DND-41 (cell line): Measurements from ENCODE around the gene CENPC.

ENCODE experiments used
- ATAC-seq: fragments of 200-7000 bp; cut with Tn5 transposase; 3 replicates; pipeline ENCODE4 v1.9.1; 2021; ENCODE audit warnings: low read depth; ENCODE audit not compliant: insufficient read depth
- DNase-seq: peaks from one replicate; pipeline ENCODE4 v3.0.0-alpha.2; 2020
- H2AFZ ChIP-seq: 2 replicates; pipeline ENCODE4 v1.6.0; 2012; ENCODE audit warnings: low read depth, low read length
- H3K27ac ChIP-seq: 2 replicates; pipeline ENCODE4 v1.5.1; 2012; ENCODE audit warnings: low read length, inconsistent platforms
- H3K27me3 ChIP-seq: fragments of 200-600 bp; sonication (generic); 2 replicates; pipeline ENCODE4 v1.6.0; 2012; ENCODE audit warnings: low read length, mild to moderate bottlenecking, inconsistent platforms; ENCODE audit not compliant: insufficient read depth, poor library complexity
- H3K36me3 ChIP-seq: 2 replicates; pipeline ENCODE4 v1.5.1; 2012; ENCODE audit warnings: low read length, inconsistent platforms; ENCODE audit not compliant: insufficient read depth
- H3K4me1 ChIP-seq: 2 replicates; pipeline ENCODE4 v1.5.1; 2012; ENCODE audit warnings: mild to moderate bottlenecking, low read length; ENCODE audit not compliant: insufficient read depth
- H3K4me2 ChIP-seq: 2 replicates; pipeline ENCODE4 v1.6.0; 2012; ENCODE audit warnings: mild to moderate bottlenecking, moderate library complexity, low read length, inconsistent platforms; ENCODE audit not compliant: insufficient read depth
- H3K4me3 ChIP-seq, 2 experiments: fragments of 200-600 bp in 1 of 2; shearing (Covaris generic) in 1 of 2; 2 replicates each; pipeline ENCODE4 v1.5.1; 2012 to 2016; ENCODE audit warnings: inconsistent platforms in 2 of 2, low read length in 2 of 2, mild to moderate bottlenecking in 2 of 2, low read depth in 1 of 2, moderate library complexity in 1 of 2
- H3K79me2 ChIP-seq: 2 replicates; pipeline ENCODE4 v1.6.0; 2012; ENCODE audit warnings: low read length, inconsistent platforms; ENCODE audit not compliant: insufficient read depth
- H3K9ac ChIP-seq: 2 replicates; pipeline ENCODE4 v1.6.0; 2012; ENCODE audit warnings: low read depth, mild to moderate bottlenecking, inconsistent platforms, low read length, moderate library complexity
- H3K9me3 ChIP-seq: 2 replicates; pipeline ENCODE4 v1.5.1; 2012; ENCODE audit warnings: low read length, moderate library complexity, mild to moderate bottlenecking, inconsistent platforms; ENCODE audit not compliant: insufficient read depth, severe bottlenecking
- H4K20me1 ChIP-seq: 2 replicates; pipeline ENCODE4 v1.6.0; 2012; ENCODE audit warnings: low read length; ENCODE audit not compliant: insufficient read depth
- CTCF ChIP-seq: IDR thresholded peaks from 2 replicates; pipeline ENCODE4 v1.5.1; 2012; ENCODE audit warnings: borderline replicate concordance, low read length, moderate library complexity, mild to moderate bottlenecking; ENCODE audit not compliant: poor library complexity, severe bottlenecking; ENCODE audit errors: extremely low read depth
- EZH2 ChIP-seq: IDR thresholded peaks from 3 replicates; pipeline ENCODE4 v1.6.1; 2012; ENCODE audit warnings: borderline replicate concordance, low read depth, mild to moderate bottlenecking, moderate library complexity, low read length, inconsistent platforms; ENCODE audit not compliant: severe bottlenecking

The CENPC gene

GRCh38 chr4:67428819-67429218, 116.5 kb downstream of the CENPC start:
- no peak for TF ChIP-seq EZH2
- TF ChIP-seq CTCF, result no peak
- peak; percentile 91 for ATAC-seq
- peak overlapping the region in 1 of 2 experiments; percentile 16; a peak in 1 of 4 replicates for H3K4me3 ChIP-seq
- H4K20me1 ChIP-seq, result no peaks in the 10 kb centered on the region
- H3K4me2 ChIP-seq, result peak overlapping the region; percentile 52
- peak overlapping the region; percentile 50 for H3K9ac ChIP-seq
- peak overlapping the region; percentile 62 for H2AFZ ChIP-seq
- no peak for DNase-seq
- peak overlapping the region; percentile 96 for H3K27ac ChIP-seq
- no peaks in the 10 kb centered on the region for H3K27me3 ChIP-seq
- H3K36me3 ChIP-seq, result no peaks in the 10 kb centered on the region
- no peaks in the 10 kb centered on the region for H3K79me2 ChIP-seq
- H3K4me1 ChIP-seq, result peaks cover 32% of the 10 kb centered on the region
- H3K9me3 ChIP-seq, result no peaks in the 10 kb centered on the region
